CD4-positive, alpha-beta T cell treated with Interleukin-21 for 1 hour (primary cell): ENCODE data around the gene RAB6B.

ENCODE experiments used
- DNase-seq: peaks from one replicate; pipeline ENCODE4 v3.0.0-alpha.2; 2020

The RAB6B gene

GRCh38 chr3:133854264-133855001 lies 41.2 kb downstream of the RAB6B start:
- DNase-seq: no peak

DNA sequence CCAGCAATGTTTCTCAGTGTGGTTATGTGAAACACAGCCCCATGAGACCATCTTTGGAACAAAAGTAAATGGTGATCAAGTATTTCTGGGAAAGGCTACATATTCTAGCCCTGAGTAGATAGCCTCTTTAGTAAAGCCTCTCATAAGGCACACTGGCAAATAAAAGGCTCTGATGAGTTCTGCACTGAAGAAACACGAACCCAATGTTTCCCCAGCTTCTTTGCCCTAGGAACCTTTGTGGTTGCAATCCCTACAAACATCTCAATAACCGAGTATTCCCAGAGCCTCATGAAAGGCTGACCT lies 41.8 kb downstream of the RAB6B start:
- no peak for DNase-seq

DNA sequence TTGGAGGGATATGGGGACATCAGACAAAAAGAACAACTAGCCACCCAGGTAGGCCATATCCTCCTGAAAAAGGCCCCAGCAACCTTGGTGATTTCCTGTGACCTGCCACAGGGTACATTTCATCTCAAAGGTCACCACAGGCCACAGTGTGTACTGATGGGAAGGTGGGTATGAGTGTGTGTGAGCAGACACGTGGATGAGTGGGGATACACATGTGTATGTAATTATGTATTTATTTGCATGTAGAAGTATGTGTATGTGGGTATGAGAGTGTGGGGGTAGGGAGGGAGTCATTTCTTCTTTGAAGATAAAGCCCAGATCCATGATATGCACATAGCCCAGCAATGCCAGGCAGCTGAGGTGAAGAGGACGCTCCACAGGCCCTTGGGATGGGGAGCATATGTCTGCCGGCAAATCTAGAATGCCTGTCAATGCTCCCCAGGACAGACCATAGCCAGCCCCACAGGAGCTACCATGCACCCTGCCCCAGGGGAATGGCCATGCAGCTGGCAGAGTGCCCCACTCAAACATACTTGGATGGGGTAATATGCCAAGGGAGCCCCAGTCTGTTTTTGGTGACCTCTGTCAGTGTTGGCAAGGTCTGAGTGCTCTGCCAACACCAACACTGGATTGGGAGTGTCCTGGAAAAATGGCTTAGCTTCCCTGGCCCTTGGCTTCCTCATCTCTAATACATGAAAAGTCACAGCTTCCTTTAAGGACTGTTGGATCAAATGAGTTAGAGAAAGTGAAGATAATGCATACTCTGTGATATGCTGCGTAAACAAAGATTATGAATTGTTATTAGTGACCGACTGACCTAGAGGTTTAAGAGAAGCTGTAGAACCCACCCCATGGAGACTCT lies 42.4 kb downstream of the RAB6B start:
- no peak for DNase-seq

DNA sequence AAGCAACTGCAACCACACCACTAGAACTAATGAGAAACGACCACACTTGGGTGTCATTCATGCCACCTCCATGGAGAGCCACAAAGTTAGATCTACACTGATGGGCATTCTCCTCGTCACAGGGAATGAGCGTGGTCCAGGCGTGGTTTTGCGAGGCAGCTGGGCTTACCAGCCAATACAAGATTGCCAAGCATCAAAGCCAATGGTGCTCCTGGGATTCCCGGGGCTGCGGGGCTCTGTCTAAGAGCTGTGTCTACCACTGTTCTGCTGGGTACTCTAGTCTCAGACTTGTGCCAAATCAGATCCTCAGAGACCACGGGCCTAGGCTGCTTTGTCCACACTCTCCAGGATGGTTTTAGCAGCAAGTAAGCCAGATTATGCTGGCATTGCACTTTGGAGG lies 43.8 kb downstream of the RAB6B start:
- no peak for DNase-seq

- no peak for DNase-seq
These were observed 44.3 kb downstream of the RAB6B start for GRCh38 chr3:133851266-133851906.

DNA sequence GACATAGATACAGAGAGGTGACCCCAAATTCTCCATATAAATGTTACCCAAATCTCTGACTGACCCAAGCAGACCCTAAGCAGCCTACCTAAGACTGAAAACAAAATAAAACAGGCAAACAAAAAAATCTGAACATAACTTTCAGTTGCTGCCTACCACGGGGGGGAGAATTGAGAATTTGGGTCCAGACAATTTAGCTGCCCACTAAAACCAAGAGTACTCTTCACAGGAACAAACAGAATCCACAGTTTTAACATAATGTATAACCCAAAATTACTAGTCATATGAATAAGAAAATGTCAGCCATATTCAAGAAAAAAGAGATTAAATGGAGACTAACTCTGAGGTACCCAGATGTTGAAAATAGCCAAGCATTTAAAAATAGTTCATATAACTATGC lies 45.6 kb downstream of the RAB6B start:
- no peak for DNase-seq

- DNase-seq: no peak
These were observed 46.3 kb downstream of the RAB6B start for GRCh38 chr3:133849346-133849745.

- no peak for DNase-seq
These were observed 50.6 kb downstream of the RAB6B start for GRCh38 chr3:133845127-133845526.

GRCh38 chr3:133843634-133844033 lies 52.0 kb downstream of the RAB6B start:
- DNase-seq: no peak

GRCh38 chr3:133842158-133842557 lies 53.5 kb downstream of the RAB6B start:
- DNase-seq: no peak

- no peak for DNase-seq
These were observed 54.5 kb downstream of the RAB6B start for GRCh38 chr3:133841196-133841595.

DNA sequence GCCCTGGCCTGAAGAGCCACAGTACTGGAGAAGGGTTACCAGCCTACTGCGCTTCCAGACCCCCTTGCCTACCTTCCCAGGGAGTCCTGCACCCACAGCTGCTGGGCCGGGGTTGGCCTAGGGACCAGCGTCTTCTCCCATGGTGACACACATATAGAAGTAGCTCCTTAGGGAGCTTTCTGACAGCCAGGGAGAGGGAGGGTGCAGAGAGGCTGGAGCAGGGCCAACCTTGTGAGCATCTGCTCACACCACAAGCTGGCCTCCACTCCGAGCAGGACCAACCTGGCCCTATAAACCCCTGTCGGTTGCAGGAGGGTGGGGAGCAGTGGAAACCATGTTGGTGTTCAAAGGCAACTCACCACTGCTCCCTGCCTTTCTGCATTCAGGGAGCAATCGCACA lies 54.9 kb downstream of the RAB6B start:
- DNase-seq: no peak

DNA sequence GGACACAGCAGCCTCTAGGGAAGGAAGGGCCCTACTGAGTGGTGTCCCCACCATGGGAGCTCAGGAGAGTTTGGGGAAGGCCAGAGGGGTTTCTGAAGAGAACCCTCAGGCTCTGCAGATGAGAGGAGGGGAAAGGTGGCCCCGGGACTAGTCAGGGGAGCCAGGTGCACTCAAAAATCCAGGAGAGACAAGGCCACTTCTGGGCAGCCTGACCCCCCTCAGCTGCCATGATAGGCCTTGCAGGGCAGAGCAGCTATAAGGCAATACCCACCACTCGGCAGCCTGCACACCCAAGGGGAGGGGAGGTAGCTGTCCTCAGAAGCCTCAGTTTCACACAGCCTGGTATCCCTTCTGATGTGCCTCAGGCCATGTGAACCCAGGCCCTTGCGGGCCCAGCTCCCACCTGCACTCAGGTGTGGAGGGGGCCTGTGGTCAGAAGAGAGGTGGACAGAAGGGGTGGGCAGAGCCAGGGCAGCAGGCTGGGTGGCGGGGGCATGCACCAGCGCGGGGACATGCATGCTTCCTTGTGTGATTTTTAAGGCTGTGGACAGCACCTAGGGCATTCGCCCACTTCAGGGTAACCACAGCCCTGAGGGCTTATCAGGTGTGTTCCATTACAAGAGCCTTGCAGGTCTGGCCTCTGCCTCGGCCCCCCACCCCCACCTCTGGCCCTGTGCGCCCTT lies 55.5 kb downstream of the RAB6B start:
- no peak for DNase-seq

DNA sequence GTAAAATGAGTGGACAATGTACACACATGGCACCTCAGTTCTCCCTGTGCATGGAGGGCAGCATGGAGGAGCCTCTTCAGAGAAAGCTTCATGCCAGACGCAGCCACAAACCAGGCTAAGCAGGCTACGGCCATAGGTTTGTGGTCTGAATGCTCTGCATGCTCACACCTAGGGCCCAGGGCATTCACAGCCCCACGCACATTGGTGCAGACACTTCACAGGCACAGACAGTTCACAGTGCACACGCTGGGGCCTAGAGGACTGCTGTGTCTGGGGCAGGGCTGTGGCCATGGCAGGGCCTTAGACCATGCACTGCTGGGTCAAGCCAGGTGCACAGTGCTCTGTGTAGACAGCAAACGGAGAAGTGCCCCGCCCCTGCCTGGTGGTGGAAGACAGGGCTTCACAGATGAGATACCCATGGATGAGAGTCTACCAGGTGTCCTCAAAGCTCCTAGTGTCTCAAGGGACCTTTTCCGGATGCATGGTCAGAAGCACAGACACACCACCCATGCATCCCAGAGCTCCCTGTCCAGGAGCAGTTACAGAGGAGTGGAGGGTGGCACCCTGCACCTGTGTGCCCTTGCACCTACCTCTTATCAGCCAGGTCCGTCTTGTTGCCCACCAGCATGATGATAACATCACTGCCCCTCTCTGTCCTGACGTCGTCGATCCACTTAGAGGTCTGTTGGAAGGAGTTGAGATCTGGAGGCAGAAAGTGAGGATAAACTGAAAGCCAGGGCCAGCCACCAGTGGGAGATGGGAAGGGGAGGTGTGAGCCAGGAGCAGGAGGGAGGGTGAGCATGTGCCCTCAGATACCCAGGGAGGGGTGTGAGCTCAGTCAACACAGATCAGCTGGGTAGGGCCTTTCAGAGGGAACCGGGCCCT lies 56.5 kb downstream of the RAB6B start:
- DNase-seq: no peak

DNA sequence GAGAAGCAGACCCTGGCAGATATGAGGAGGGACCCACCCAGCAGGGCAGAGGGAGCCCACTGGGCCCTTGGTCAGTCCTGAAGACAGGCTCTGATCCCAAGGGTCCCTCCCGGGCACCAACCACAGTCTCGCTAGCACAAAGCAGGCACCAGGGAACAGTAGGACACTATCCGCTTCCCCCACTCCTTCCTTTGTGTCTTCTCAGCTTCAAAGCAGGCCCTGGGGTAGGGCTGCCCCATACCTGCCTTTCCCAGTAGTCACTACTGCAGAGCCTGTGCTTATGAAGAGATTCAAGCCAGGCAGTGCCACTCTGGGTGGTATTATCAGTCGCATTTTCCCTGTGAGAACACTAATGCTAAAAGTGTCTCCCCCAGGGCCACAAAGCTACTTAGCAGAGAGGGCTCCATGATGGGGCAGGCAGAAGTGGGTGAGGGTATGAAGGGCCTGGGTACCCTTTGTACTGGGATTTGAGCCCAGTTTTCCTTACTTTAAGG lies 57.3 kb downstream of the RAB6B start:
- no peak for DNase-seq

DNA sequence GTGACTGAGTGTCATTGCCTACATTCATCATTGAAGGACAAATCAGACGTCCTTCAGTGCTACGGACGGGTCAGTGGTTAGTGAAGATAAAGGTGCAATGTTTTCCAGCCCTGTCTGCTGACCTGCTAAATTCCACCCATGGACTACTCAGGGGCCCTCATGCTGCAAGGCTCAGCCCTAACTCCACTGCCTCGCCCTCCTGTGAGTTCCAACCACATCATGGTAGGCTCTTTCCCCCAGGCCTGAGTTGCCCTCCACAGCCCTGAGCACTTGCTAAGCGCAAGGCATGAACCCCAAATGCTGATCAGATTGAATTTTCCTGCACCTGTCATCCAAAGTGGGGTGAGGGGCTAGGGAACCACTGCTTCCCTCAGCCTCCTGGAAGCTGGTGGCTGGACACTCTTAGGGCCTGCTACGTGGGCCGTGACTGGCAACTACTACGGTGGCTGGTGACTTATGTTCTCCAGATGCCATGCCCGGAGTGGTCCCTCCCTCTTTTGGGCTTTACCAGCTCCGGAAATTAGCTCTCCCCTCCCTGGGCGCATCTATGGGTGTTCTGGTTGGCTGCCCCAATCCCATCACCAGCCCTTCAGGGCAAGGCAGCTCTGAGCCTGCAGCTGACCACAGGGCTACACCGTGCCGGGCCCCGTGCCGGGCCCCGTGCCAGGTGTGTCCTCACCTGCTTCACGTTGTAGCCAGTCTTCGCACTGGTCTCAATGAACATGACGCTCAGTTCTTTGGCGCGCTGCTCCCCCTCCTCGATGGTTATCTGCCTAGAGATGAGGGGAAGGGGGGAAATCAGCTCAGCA lies 58.0 kb downstream of the RAB6B start:
- no peak for DNase-seq

- no peak for DNase-seq
These were observed 59.1 kb downstream of the RAB6B start for GRCh38 chr3:133836497-133837158.

- DNase-seq: no peak
These were observed 59.7 kb downstream of the RAB6B start for GRCh38 chr3:133835961-133836360.

DNA sequence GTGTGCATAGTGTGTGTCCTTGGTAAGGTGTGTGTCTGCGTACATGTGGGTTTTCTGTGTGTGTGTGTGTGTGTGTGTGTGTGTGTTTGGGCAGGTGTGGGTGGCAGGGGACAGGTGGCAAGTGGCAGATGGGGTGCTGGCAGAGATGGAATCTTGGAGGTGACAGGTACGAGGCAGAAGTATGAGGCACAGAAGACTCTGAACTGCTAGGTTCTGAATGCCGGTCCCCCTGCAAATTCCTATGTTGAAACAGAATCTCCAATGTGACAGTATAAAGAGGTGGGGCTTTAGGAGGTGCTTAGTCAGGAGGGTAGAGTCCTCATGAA lies 60.3 kb downstream of the RAB6B start:
- DNase-seq: no peak

- no peak for DNase-seq
These were observed 60.9 kb downstream of the RAB6B start for GRCh38 chr3:133834621-133835417.
